Choroid plexus epithelial cell (primary cell): ENCODE measurements around the gene PIR.

Experiments used
- DNase-seq: peaks from one replicate; pipeline ENCODE4 v3.0.0-alpha.2; 2010; ENCODE audit warnings: low read depth
- H3K4me3 ChIP-seq: 2 replicates; pipeline ENCODE4 v1.5.1; 2011; ENCODE audit warnings: low read depth, mild to moderate bottlenecking, control low read depth, low read length, moderate library complexity
- TF ChIP-seq, protein P1 (sequence below): conservative IDR thresholded peaks from 2 replicates; pipeline ENCODE4 v1.5.1; 2011; ENCODE audit warnings: low read depth, mild to moderate bottlenecking, control low read depth, inconsistent platforms, low read length, moderate library complexity

The PIR gene

GRCh38 chrX:15430584-15430983, 62.5 kb downstream of the PIR start:
- TF ChIP-seq, protein P1, sequence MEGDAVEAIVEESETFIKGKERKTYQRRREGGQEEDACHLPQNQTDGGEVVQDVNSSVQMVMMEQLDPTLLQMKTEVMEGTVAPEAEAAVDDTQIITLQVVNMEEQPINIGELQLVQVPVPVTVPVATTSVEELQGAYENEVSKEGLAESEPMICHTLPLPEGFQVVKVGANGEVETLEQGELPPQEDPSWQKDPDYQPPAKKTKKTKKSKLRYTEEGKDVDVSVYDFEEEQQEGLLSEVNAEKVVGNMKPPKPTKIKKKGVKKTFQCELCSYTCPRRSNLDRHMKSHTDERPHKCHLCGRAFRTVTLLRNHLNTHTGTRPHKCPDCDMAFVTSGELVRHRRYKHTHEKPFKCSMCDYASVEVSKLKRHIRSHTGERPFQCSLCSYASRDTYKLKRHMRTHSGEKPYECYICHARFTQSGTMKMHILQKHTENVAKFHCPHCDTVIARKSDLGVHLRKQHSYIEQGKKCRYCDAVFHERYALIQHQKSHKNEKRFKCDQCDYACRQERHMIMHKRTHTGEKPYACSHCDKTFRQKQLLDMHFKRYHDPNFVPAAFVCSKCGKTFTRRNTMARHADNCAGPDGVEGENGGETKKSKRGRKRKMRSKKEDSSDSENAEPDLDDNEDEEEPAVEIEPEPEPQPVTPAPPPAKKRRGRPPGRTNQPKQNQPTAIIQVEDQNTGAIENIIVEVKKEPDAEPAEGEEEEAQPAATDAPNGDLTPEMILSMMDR, result no peak
- H3K4me3 ChIP-seq, result no peak overlapping the region
- no peak for DNase-seq

- no peak overlapping the region for H3K4me3 ChIP-seq
- DNase-seq, result no peak
- TF ChIP-seq, protein P1, result no peak
Observed at GRCh38 chrX:15430076-15430475, 63.1 kb downstream of the PIR start.

DNA sequence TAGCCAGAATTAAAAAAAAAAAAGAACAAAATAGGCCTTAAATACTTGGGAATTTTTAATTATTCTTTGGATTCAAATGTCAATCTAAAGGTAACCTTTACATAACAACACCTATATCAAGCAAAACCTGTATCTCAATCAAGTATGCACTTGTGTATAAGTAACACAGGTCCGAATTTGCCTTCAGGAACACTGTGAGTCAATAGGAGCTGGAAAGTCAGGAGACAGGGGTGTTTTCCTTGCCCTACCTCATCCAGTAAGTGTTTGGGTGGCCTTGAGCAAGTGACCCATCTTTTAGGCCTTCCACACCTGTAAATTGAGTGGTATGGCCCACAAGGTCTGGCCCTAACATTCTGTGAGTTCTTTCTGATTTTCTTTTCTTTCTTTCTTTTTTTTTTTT, 68.1 kb downstream of the PIR start:
- no peak overlapping the region for H3K4me3 ChIP-seq
- TF ChIP-seq, protein P1, result no peak
- DNase-seq, result no peak

- TF ChIP-seq, protein P1, result no peak
- DNase-seq, result no peak
- H3K4me3 ChIP-seq, result no peak overlapping the region
Observed at GRCh38 chrX:15418707-15419181, 74.4 kb downstream of the PIR start.

DNA sequence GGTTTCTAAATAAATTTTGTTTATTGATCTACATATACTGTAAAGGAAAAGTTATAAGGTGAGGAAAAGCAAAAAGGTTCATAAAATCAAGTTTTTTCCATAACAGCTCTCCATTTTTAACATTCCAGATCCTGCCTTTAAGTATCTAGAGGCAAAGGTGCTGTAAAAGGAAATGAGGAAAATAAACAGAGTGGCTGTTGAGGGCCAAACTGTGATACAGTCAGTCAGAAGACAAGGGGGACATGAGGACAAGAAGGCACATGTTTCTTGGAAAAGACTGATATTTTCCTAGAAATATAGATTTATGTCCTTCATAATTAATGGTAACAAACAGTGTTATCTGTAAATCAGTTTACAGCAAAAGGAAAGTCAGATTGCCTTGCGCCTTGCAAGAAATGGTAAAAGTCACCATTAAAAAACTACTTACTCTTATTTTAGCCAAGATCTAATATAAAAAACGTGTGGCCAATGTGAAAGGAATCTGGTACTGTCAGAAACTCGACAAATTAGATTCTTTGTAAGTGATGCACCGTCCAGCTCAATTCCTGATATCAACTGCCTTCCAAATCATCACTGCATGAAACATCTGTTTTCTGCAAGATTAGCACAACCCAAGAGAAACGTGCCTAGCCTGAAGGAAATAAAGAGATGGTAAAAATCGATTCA, 75.0 kb downstream of the PIR start:
- no peak overlapping the region for H3K4me3 ChIP-seq
- no peak for DNase-seq
- TF ChIP-seq, protein P1, result no peak

- H3K4me3 ChIP-seq, result no peak overlapping the region
- DNase-seq, result no peak
- TF ChIP-seq, protein P1, result no peak
Observed at GRCh38 chrX:15416133-15416993, 76.8 kb downstream of the PIR start.
